ENCODE measurements around the gene UNC5A.

UNC5A gene

DNA sequence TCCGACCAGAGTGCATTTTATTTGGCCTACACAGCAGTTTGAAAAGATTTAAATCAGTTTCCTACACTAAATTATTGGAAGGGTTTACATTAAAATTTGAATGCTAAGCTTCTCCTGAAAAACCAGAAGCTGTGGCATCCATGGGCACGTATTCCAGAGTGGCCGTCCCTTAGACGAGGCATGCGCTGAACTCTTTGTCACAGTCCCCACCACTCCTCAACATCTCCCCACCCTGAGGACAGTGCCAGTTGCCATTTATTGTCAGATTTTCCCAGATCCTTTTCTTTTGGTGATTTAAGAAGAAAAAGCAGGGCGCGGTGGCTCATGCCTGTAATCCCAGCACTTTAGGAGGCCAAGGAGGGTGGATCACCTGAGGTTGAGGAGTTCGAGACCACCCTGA is 39.9 kb upstream of the UNC5A start:
- H3K4me3 ChIP-seq (ENCODE audit: control insufficient read depth, low read depth, low read length): no peak overlapping the region
- no peak for TF ChIP-seq CTCF (IDR thresholded peaks at IDR 0.05; ENCODE audit: control insufficient read depth, insufficient read depth, low read depth, low read length, missing control alignments)
- DNase-seq (ENCODE audit: low read depth): no peak

GRCh38 chr5:176771102-176771845 is 39.1 kb upstream of the UNC5A start:
- no peak for DNase-seq (ENCODE audit: low read depth)
- TF ChIP-seq CTCF (IDR thresholded peaks at IDR 0.05; ENCODE audit: control insufficient read depth, insufficient read depth, low read depth, low read length, missing control alignments): no peak
- no peak overlapping the region for H3K4me3 ChIP-seq (ENCODE audit: control insufficient read depth, low read depth, low read length)

GRCh38 chr5:176772271-176773210 is 37.8 kb upstream of the UNC5A start:
- TF ChIP-seq CTCF (IDR thresholded peaks at IDR 0.05; ENCODE audit: control insufficient read depth, insufficient read depth, low read depth, low read length, missing control alignments): no peak

DNA sequence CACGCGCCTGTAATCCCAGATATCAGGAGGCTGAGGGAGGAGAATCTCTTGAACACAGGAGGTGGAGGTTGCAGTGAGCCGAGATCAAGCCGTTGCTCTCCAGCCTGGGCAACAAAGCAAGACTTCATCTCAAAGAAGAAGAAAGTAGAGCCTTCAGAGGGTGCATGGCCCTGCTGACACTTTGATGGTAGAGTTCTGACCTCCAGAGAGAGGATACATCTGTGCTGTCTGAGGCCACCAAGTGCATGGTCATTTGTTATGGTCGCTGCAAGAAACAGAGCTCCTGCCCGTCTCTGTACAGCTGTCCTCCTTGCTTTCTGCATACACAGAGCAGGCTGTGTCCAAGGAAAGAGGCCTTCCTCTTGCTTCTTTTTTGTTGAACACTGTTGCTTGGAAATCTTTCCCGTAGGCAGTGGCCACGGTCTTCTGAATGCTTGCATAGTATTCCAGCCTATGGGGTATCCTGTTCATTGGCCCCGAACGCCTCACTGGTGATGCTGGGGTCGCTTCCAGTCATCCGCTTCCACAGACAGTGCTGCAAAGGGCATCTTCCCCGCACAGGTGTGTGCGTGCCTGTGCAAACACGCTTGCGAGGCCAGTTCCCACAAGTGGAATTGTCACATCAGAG is 36.8 kb upstream of the UNC5A start:
- H3K4me3 ChIP-seq (ENCODE audit: control insufficient read depth, low read depth, low read length): no peak overlapping the region
- TF ChIP-seq CTCF (IDR thresholded peaks at IDR 0.05; ENCODE audit: control insufficient read depth, insufficient read depth, low read depth, low read length, missing control alignments): no peak
- DNase-seq (ENCODE audit: low read depth): no peak

More at GRCh38 chr5:176772271-176773210, 37.8 kb upstream of the UNC5A start:
- DNase-seq (ENCODE audit: low read depth): no peak
- H3K4me3 ChIP-seq (ENCODE audit: control insufficient read depth, low read depth, low read length): no peak overlapping the region

GRCh38 chr5:176774216-176775171 is 35.9 kb upstream of the UNC5A start:
- DNase-seq (ENCODE audit: low read depth): no peak

More at GRCh38 chr5:176774216-176775171, 35.9 kb upstream of the UNC5A start:
- TF ChIP-seq CTCF (IDR thresholded peaks at IDR 0.05; ENCODE audit: control insufficient read depth, insufficient read depth, low read depth, low read length, missing control alignments): no peak
- no peak overlapping the region for H3K4me3 ChIP-seq (ENCODE audit: control insufficient read depth, low read depth, low read length)

All from AG09309 (cell line).